Liver (tissue), 9 donors: ENCODE results near the gene SLC25A13. TPM values are rescaled to one million over a fixed set of nuclear protein-coding genes. Genes with fewer than 3 reads are reported as not detected.

Source experiments
- DNase-seq: peaks from one replicate; pipeline ENCODE4 v3.0.0-alpha.2; 2017; ENCODE audit warnings: low spot score
- H3K27ac ChIP-seq, 2 donors: one replicate each; pipeline ENCODE4 v1.7.0; 2013; ENCODE audit warnings: inconsistent platforms in 2 of 2, low read length in 2 of 2, control low read depth in 1 of 2, low read depth in 1 of 2, mild to moderate bottlenecking in 1 of 2
- H3K27me3 ChIP-seq, 4 donors: one replicate each; pipeline versions ENCODE4 v1.6.1 to v1.7.0; 2013; ENCODE audit warnings: low read length in 3 of 4, inconsistent platforms in 1 of 4, mild to moderate bottlenecking in 1 of 4, moderate library complexity in 1 of 4; ENCODE audit not compliant: control insufficient read depth in 4 of 4, insufficient read depth in 4 of 4
- H3K36me3 ChIP-seq, 4 donors: one replicate each; pipeline versions ENCODE4 v1.6.1 to v1.7.0; 2013; ENCODE audit warnings: low read length in 3 of 4, mild to moderate bottlenecking in 3 of 4, low read depth in 1 of 4, moderate library complexity in 1 of 4; ENCODE audit not compliant: control insufficient read depth in 4 of 4, insufficient read depth in 3 of 4
- H3K4me1 ChIP-seq, 4 donors: one replicate each; pipeline versions ENCODE4 v1.6.1 to v1.7.0; 2013; ENCODE audit warnings: low read length in 3 of 4, mild to moderate bottlenecking in 3 of 4, moderate library complexity in 1 of 4; ENCODE audit not compliant: control insufficient read depth in 4 of 4, insufficient read depth in 4 of 4
- H3K4me3 ChIP-seq, 3 donors: one replicate each; pipeline versions ENCODE4 v1.6.1 to v1.7.0; 2013; ENCODE audit warnings: low read length in 3 of 3, control low read depth in 1 of 3, low read depth in 1 of 3, mild to moderate bottlenecking in 1 of 3
- H3K9ac ChIP-seq, 2 donors: one replicate each; pipeline ENCODE4 v1.7.0; 2013; ENCODE audit warnings: low read length in 2 of 2, mild to moderate bottlenecking in 2 of 2, moderate library complexity in 2 of 2, control low read depth in 1 of 2, low read depth in 1 of 2
- H3K9me3 ChIP-seq, 4 donors: one replicate each; pipeline versions ENCODE4 v1.6.1 to v1.7.0; 2013; ENCODE audit warnings: low read length in 3 of 4; ENCODE audit not compliant: control insufficient read depth in 4 of 4
- ATF3 ChIP-seq: IDR thresholded peaks from 2 replicates; pipeline ENCODE4 v1.6.1; 2016; ENCODE audit warnings: antibody characterized with exemption
- CTCF ChIP-seq: fragments of 150-350 bp; IDR thresholded peaks from 2 replicates; pipeline ENCODE4 v1.5.1; 2017; ENCODE audit warnings: improper control_type of control experiment, low read depth, low read length; ENCODE audit not compliant: missing input control
- EGR1 ChIP-seq, 2 donors: IDR thresholded peaks; 2 replicates each; pipeline ENCODE4 v1.6.1; 2016 to 2018; ENCODE audit warnings: antibody characterized with exemption in 2 of 2, low read depth in 2 of 2
- FOXA1 ChIP-seq: IDR thresholded peaks from 2 replicates; pipeline ENCODE4 v1.6.1; 2016; ENCODE audit warnings: antibody characterized with exemption
- FOXA2 ChIP-seq: IDR thresholded peaks from 2 replicates; pipeline ENCODE4 v1.6.1; 2016; ENCODE audit warnings: antibody characterized with exemption
- GABPA ChIP-seq, 2 donors: IDR thresholded peaks in 1 of 2; conservative IDR thresholded peaks in 1 of 2; 2 replicates each; pipeline ENCODE4 v1.6.1; 2016; ENCODE audit warnings: antibody characterized with exemption in 2 of 2, mild to moderate bottlenecking in 1 of 2, moderate library complexity in 1 of 2
- HNF4A ChIP-seq, 2 donors: conservative IDR thresholded peaks; 2 replicates each; pipeline ENCODE4 v1.6.1; 2016; ENCODE audit warnings: antibody characterized with exemption in 2 of 2, mild to moderate bottlenecking in 2 of 2
- HNF4G ChIP-seq: IDR thresholded peaks from 2 replicates; pipeline ENCODE4 v1.6.1; 2016; ENCODE audit warnings: antibody characterized with exemption
- JUND ChIP-seq, 2 donors: IDR thresholded peaks; 2 replicates each; pipeline ENCODE4 v1.6.1; 2016; ENCODE audit warnings: antibody characterized with exemption in 2 of 2
- MAX ChIP-seq: IDR thresholded peaks from 2 replicates; pipeline ENCODE4 v1.6.1; 2016; ENCODE audit warnings: antibody characterized with exemption
- NR2F2 ChIP-seq: IDR thresholded peaks from 2 replicates; pipeline ENCODE4 v1.6.1; 2016; ENCODE audit warnings: antibody characterized with exemption
- RAD21 ChIP-seq, 2 donors: IDR thresholded peaks; 2 replicates each; pipeline ENCODE4 v1.6.1; 2016; ENCODE audit warnings: antibody characterized with exemption in 2 of 2, mild to moderate bottlenecking in 2 of 2
- REST ChIP-seq: IDR thresholded peaks from 2 replicates; pipeline ENCODE4 v1.6.1; 2016; ENCODE audit warnings: antibody characterized with exemption, mild to moderate bottlenecking
- RXRA ChIP-seq, 2 donors: IDR thresholded peaks; 2 replicates each; pipeline ENCODE4 v1.6.1; 2017 to 2018; ENCODE audit warnings: antibody characterized with exemption in 2 of 2, mild to moderate bottlenecking in 1 of 2
- SP1 ChIP-seq: IDR thresholded peaks from 2 replicates; pipeline ENCODE4 v1.6.1; 2018; ENCODE audit warnings: antibody characterized with exemption, mild to moderate bottlenecking
- TAF1 ChIP-seq: conservative IDR thresholded peaks from 2 replicates; pipeline ENCODE4 v1.6.1; 2016; ENCODE audit warnings: antibody characterized with exemption, mild to moderate bottlenecking
- YY1 ChIP-seq: IDR thresholded peaks from 2 replicates; pipeline ENCODE4 v1.6.1; 2016; ENCODE audit warnings: antibody characterized with exemption, mild to moderate bottlenecking
- ZBTB33 ChIP-seq: IDR thresholded peaks from 2 replicates; pipeline ENCODE4 v1.6.1; 2016; ENCODE audit warnings: antibody characterized with exemption
- WGBS: extraction: QIAGEN DNeasy Blood & Tissue Kit; methylation state at CpG from one replicate; pipeline ENCODE4 v1.1.7; 2013; 5-methylcytosine and 5-hydroxymethylcytosine counted together
- polyA plus RNA-seq, 2 donors: library from polyadenylated mRNA; stranded (reverse) in 1 of 2; unstranded in 1 of 2; fragments of 200-250 nt in 1 of 2; fragments of >200 nt in 1 of 2; fragmentation: Nextera tagmentation in 1 of 2; extraction: Ambion mirVana in 1 of 2; gene quantifications; one replicate each; pipeline versions ENCODE4 v1.2.1 to v1.2.3, GENCODE V29; 2013 to 2015
- total RNA-seq, 2 donors: library from RNA; depleted of rRNA; stranded (reverse); fragments of >200 nt; gene quantifications; one replicate each; pipeline ENCODE4 v1.2.3, GENCODE V29; 2014
- donor health status: healthy.
- donor health status: healthy.
- donor health status: healthy.
- donor health status: healthy.
- donor health status: healthy.

Gene SLC25A13
- total and polyA plus RNA-seq, 4 donors: 45.6 to 116 (median 63.9) TPM

GRCh38 chr7:96266580-96266979 is 55.3 kb downstream of the SLC25A13 start:
- no peak overlapping the region for H3K9ac ChIP-seq
- no peaks in the 10 kb centered on the region for H3K9me3 ChIP-seq
- TF ChIP-seq TAF1 (no peak), SP1 (no peak), GABPA (IDR thresholded peaks at IDR 0.05 in 1 of 2, conservative IDR thresholded peaks at IDR 0.05 in 1 of 2) (no peak), REST (no peak), NR2F2 (no peak), RXRA (IDR thresholded peaks at IDR 0.05) (no peak), YY1 (no peak), RAD21 (IDR thresholded peaks at IDR 0.05) (no peak), HNF4G (no peak), JUND (IDR thresholded peaks at IDR 0.05) (no peak)
- no peaks in the 10 kb centered on the region for H3K27me3 ChIP-seq
- H3K4me1 ChIP-seq: peaks cover 0 to 19% (median 5%) of the 10 kb centered on the region in 4 donors
- H3K27ac ChIP-seq: peak overlapping the region; percentile 27 to 73
- H3K4me3 ChIP-seq: no peak overlapping the region
- 97% methylated on average over 1 of the region's 1 CpG for WGBS
- peaks cover 0 to 6% (median 0%) of the 10 kb centered on the region in 4 donors for H3K36me3 ChIP-seq
- DNase-seq: no peak

- no peaks in the 10 kb centered on the region for H3K9me3 ChIP-seq
- WGBS: 53% methylated on average over 1 of the region's 1 CpG
- TF ChIP-seq YY1 (no peak), CTCF (no peak), NR2F2 (no peak), GABPA (IDR thresholded peaks at IDR 0.05 in 1 of 2, conservative IDR thresholded peaks at IDR 0.05 in 1 of 2) (no peak), TAF1 (no peak), HNF4A (conservative IDR thresholded peaks at IDR 0.05) (peak; percentile 85 to 91), HNF4G (peak; percentile 27), SP1 (no peak), EGR1 (IDR thresholded peaks at IDR 0.05; ENCODE audit: low read depth in 2 of 2) (no peak), FOXA1 (peak; percentile 24), MAX (peak; percentile 62), FOXA2 (peak; percentile 28), ATF3 (no peak), REST (no peak), RAD21 (IDR thresholded peaks at IDR 0.05) (peak; percentile 20 to 32), JUND (IDR thresholded peaks at IDR 0.05) (peak; percentile 8 to 25), ZBTB33 (no peak), RXRA (IDR thresholded peaks at IDR 0.05) (peak; percentile 80 to 84)
- no peaks in the 10 kb centered on the region for H3K27me3 ChIP-seq
- no peak overlapping the region for H3K9ac ChIP-seq
- H3K27ac ChIP-seq: peak overlapping the region; percentile 27 to 73
- H3K4me3 ChIP-seq: no peak overlapping the region
- no peak for DNase-seq
- peaks cover 0 to 6% (median 0%) of the 10 kb centered on the region in 4 donors for H3K36me3 ChIP-seq
- peaks cover 0 to 19% (median 5%) of the 10 kb centered on the region in 4 donors for H3K4me1 ChIP-seq
Observed at GRCh38 chr7:96266015-96266414, 55.9 kb downstream of the SLC25A13 start.
